DMS53 treated with DMSO at 0.1 percent for 48 hours (cell line): ENCODE measurements around the gene BABAM2.

Source experiments
- DNase-seq: peaks from one replicate; lab custom pipeline; 2025; ENCODE audit not compliant: unreplicated experiment; lab: John Stamatoyannopoulos, UW

BABAM2 gene

DNA sequence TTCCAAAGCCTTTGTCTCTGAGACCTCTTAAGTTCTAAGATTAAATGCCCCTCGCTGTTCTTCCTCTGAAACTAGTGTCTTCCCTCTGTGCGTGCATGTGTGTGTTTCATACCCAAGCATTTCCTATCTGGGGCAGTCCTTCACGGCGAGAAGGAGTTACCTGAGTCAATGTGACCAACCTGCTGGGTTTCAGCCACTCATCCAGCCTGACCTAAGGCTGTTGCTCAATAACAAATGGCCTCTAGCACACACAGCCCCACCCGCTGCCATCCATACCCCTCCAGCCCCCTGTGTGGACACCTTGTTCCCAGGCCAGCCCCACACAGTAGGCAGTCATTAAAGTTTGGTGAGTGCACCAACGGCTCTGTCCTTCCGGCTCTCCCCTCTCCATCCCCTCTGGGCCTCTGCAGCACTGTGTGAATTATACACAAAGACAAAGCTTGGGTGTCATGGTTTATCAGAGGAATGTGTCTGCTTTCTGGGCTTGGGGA, 448.3 kb downstream of the BABAM2 start:
- no peak for DNase-seq

DNA sequence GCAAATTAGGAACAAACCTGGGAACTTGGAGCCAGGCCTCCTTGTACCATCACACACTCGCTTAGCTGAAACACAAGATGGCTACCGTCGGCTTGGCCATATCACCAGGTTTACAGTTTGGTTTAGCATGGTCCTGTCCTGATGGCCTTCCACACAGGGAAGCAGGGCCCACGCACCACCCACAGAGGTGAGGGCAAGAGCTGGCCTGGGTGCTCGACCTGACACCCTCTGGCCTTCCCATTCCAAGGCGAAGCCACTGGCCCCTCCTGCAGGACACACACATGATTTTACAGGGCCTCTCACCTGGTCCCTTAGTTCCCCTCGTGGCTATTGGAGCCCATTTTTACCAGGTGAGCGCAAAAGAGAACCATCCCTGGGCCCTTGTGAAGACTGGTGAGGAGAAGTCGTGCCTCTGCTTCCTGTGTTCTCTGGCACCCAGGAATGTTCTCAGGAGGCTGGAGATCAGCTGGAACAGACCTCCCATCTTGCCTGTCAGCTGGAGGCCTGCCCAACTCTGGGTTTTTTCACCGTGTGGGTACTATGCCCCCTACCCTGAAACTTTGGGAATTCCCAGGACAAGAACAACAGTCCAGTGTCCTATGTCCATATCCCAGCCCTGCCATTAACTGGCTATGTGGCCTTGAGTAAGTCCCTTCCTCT, 449.1 kb downstream of the BABAM2 start:
- DNase-seq, result no peak

DNA sequence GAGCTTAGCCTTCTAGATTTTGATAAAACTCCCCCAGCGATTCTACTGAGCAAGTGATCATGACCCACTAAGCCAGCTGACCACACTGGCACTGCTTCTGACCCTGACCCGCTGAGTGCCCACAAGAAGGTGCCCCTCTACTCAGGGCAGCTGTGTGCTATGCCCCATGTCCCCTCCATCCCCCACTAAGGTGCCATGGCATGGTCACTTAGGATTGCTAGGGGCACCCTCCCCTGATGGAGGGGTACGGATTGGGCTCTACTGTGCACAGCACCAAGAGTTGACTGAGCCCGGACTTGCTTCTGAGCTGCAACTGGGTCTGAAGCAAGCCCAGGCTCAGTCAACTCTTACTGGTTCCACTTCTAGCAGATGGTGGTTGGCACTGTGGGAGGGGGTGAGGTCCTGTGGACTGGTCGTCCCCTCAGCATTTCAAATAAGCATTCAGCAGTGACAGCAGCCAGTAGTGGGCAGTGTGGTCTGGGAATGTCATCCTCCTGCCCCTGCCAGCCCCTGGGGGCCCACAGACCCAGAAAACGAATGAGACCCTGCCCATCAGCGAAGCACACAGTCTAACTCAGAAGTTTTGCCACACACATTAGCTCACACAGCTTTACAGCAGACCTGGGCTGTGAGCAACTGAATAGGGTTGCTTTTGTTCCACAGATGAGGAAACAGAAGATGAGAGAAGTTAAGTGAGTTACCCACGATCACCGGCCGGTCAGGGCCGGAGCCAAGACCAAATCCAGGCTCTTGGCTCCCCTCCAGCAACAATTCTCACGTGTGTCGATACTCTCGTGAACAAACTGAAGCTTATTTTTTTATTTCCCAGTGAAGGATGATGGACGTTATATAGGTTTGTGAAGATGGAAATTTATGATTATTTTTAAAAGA, 450.0 kb downstream of the BABAM2 start:
- DNase-seq, result no peak

DNA sequence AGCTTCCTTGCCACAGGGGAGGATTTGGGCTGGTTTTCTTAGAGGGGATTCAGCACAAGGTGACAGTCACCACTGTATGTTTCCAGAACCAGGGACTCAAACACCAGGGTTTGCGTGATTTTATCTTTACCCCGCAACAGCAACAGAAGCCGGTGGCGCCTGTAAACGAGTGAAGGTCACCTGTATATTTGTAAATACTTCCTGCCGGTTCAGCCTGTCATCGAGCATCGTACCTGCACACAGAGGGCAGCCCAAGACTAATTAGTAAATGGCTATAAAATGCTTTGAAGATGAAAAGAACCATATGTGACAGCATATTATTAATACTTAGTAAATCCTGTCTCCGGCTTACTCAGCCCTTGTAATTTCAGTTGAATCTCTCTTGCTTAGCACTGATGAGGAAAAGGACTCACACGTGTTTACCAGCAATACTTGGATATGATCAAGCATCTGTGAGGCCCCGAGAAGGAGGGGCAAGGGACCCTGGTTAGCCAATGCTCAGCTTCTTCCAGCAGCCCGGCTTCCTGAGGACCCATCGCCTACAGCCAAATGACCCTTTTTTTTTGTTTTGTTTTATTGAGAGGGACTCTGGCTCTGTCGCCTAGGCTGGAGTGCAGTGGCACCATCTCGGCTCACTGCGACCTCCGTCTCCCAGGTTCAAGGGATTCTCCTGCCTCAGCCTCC, 450.8 kb downstream of the BABAM2 start:
- no peak for DNase-seq

DNA sequence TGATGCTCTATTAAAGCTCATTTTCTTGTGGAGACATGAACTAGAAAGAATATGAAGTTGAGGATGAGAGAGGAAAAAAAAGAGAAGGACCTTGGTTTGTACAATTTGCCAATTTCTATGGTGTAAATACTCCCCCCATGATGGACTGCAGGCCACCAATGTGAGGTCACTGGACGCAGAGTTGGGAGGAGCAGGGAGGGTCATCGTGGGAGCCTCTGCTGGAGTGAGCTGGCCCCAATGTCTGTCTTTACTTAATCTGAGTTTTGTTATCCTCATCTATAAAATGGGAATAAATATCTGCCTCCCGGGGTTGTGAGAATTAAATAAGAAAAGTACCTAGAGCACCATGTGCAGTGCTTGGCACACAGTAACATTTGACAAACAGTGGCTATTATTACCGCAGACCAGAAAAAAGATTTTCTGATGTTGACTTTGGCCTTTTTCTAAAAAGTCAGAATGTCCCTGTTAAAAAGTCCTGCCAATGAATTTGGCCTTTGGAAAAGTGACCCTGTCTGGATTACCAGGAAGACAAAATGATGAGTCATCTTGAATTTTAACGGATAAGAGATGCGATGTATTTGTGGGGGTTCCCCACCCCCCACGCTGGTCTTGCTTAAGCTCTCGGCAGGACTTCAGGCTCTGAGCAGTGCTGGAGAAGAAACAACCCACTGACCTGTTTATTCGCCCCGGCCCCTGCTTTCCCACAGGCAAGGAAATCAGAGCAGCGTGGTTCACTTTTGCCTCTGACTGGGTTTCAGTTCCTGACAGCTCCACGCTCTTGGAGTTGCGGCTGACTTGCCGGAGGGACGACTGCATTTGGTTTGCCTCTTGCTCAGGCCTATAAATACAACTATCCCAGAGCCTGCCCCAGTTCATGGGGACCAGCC, 451.8 kb downstream of the BABAM2 start:
- no peak for DNase-seq

DNA sequence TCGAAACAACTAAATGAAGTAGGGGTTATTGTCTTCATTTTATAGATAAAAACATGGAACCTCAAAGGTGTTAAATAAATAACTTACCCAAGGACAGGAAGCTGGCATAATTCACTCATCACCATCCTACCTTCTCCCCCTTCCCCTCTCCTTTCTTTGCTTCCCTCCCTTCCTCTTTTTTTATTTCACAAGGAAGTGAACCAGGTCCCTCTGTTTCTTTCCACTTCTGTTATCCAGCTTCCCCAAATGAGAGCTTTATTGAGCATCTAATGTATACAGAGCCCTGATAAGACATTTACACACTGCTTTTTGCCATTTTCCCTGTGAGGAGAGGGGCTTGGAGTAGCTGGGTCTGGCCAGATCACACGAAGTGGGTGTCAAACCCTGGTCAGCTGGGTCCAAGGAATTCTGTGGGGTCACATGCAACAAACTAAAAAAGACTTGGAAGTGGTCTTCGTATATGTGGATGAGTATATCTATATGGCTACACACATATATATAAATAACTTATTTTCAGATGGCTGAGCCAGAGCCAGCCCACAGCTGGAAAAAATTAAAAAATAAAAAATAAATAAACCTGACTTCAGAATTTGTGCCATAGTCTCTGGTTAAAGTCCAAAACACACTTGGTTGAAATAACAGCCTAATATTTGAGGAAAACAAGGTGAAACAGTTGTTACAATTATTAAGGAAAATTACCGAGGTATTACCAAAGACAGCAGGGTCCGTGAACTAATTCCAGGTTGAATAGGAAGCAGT, 452.8 kb downstream of the BABAM2 start:
- no peak for DNase-seq

DNA sequence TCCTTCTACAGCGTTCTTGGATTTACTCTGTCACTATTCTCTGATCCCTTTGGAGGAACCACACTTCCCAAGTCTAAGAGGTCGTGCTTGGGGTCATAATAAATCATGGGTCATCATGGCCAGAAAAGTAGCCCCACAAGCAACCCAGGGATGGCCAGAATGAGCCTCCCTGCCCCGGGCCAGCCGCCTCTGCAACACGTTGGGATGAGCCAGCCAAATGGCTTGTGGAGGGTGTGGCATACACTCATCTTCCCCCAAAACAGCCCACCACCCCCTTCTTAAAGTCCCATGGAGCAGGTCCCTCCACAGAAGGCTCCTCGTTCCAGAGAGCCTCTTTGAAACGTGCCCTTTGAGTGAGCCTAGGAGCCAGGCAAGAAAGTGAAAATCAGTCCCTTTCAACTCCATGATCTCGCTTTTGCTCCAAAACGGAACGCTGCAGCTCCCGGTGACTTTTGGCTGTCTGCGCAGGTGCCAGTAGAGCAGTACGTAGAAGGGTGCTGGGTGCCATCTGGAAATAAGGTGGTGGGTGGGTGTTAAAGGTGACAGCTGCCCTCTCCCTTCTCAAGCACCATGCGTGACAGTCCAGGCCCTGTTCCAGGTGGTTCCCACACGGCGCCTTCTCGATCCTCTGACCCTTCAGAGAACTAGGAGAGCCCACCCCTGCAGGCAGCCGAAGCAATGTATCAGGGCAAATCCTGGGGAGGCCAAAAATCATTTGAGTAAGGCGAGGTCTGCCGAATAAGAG, 453.6 kb downstream of the BABAM2 start:
- no peak for DNase-seq

DNA sequence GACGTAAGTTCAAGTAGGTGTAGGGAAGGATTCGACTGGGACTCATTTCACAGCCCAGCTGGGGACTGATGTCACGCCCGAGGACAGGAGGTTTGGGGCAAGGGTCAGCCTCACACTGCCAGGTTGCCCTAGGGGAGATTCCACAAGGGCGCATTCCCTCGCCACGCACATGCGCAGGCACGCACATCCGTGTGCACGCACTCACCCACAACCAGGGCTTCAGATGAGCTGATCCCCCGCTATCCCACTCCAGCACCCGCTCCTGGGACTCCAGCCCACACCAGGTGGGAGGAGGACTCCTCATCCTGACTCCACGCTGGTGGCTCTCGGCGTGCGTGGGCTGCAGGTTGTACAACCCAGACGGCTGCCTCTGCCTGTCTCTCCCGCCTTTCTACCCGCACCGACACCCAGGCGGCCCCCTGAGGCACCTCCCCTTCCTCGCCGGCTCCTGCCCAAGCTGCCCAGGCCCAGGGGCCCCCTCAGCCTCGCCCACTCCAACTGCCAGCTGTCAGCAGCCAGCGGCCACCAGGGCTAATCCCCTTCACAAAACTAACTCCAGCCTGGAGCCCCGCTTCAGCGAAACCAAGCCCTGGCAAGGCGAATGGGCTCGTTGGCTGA, 454.3 kb downstream of the BABAM2 start:
- DNase-seq, result no peak

DNA sequence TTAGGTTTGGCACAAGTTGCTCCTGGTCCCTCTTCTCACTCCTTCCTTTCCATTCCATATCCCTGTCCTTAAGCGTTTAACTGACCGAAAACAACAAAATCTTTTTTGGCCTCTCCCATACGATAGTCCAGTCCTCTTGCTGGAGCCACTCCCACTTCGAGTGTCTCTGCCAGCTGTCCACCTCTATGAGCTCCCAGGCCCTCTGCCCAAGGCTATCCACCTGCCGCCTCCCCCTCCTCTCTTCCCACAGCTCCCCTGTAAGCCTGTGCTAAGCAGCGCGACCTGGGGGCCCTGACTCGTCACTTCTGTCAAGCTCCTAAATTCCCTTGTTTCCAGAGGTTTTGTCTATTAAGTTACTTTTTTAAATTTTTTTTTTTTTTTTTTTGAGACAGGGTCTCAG, 455.1 kb downstream of the BABAM2 start:
- DNase-seq, result no peak

DNA sequence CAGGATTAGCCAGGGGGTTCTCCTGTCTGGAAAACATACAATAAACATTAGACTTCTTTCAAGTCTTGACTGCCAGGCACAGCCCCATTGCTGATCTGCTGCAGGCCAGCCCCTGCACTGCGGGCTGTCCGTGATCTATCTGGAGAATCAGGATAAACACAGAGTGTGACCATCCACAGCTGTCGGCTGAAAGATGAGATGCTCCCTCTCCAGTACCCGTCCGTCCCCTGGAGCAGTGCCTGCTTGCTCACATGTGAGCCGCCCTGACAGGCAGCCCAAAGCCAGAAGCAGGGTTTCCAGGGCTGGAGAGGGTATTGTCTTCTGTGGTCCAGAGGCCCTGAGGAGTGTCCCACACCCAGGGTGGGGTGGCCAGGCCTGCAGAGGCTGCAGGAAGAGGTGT, 456.1 kb downstream of the BABAM2 start:
- no peak for DNase-seq

DNA sequence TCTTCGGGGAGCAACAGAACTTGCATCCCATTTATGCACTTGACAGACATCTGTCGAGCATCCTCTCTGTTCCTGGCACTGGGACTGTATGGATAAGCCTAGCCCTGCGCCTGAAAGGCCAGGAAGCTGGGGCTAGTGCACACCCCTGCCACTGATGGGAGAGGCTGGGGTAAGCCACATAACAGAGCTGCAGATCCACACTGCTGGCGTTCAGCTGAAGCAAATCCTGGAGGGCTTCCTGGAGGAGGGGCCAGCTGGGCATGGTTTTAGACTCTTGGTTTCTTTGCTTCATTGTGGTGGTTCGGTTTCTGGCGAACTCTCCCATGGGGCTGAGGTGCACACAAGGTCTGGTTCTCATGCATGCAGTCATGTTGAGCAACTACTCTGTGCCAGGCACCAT, 456.7 kb downstream of the BABAM2 start:
- DNase-seq, result no peak

DNA sequence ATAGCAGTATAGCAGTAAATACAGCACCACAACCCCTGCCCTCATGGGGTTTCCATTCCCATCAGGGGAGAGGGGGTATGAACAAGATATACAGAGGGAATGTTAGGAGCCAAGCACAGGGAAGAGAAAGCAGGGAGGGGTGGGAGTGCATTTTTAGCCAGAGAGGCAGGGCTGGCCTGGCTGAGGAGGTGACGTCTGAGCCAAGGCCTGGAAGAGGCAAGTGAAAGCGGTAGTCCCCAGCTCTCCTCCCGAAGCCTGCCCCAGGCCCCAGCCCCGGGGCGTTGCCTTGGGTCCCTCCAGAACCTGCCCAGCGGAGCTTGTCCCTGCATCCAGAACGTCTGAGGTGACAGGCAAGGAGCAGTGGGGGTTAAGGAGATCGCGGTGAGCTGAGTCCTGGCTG, 457.1 kb downstream of the BABAM2 start:
- no peak for DNase-seq

DNA sequence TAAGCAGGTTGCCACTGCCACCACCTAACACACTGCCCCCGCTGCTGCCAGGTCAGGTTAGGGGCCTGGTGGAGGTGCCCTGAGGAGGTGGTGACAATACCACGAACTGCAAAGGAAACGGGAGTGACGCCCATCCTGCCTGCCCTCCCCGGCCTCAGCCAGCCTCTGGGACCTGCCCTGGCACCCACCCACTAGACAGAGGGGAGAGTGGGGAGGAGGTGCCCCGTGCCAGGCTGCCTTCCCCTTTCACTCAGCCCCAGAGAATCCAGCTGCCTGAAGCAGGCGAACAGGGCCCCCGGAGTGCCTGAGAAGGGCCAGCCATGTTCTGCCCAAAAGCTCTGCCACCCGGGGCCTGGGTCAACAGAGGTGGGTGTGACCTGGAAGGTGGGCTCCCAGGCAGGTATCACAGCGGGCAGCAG, 457.6 kb downstream of the BABAM2 start:
- no peak for DNase-seq

DNA sequence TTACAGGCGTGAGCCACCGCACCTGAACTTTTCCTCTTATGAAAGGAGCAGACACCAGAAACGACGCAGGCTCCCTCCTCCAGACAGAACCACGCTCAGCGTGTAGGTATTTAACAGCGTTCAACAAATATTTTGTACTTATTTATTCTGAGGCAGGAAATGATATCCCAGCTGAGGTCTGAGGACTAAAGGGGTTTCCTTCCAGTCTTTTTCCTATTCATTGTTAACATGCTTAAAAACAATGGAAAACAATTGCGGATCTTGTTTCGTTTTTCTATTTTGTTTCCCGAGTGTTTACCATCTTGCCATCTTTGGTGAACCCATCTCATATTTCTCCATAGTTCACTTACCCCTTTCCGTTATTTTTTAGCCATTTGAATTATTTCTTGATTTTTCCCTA, 458.4 kb downstream of the BABAM2 start:
- no peak for DNase-seq

DNA sequence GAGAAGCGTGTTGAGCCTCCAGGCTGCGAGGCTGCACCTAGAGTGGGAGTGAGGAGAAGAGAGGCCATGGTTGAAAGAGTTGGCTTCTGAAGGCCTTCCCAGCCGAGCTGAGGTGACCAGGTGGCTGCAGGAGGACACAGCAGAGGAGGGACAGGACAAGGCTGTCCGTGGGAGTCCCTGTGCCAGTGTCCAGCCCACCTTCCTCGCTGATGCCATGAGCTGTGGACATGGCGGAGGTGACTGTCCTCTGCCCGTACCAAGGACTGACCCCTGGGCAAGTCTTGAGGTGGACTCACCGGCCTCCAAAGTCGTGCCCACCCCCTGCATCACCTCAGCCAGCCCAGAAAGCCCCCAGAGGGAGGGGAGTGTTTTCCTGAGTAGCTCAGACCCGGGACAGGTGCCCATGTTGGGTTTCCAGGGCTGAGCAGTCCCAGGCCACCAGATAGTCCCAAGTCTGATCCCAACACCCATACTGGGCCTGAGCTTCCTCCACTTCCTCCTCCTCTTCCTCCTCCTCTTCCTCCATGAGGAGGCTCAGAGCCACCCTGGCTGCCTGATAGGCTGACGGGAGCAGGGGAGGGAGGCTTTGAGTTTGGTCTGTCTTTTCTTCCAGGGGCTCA, 459.1 kb downstream of the BABAM2 start:
- DNase-seq, result no peak

DNA sequence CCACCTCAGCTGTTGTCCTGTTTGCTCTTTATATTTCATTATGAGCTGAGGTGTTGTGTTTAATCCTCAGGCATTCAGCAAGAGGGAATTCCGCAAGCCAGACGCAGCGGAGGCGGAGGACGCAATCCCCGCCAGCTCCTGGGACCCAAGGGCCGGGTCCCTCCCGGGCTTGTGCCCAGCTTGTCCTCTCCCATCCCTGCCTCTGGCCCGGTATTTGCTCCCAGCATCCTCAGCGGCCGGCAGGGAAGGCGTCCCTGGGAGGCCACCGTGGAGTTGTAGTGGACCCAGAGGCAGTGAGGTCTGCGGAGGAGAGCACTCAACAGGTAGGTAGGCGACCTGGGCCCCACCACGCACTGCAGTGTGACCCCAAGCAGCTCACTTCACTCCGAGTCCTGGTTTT, 459.7 kb downstream of the BABAM2 start:
- DNase-seq, result no peak

DNA sequence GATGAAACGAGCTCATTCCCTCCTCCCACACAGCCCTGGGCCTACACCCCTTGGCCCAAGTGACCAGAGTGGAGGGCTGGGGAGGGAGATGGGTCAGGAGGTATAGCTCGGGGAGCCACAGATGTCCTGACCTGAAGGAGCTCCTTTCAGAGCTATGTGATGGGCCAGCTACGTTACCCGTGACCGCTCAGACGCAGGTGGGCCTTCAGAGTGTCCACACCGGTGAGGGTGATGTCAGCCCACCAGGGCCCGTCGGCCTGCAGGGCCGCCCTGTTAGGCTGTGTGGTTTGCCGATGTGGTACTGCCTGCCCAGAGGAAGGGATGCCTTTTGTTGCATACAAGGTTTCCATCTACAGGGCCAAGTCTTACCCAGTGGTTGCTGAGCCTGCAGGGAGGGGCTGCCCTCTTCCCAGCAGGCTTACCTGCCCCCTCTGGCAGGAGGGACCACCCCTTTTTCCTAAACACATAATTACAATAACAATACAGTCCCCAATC, 460.3 kb downstream of the BABAM2 start:
- DNase-seq, result no peak

DNA sequence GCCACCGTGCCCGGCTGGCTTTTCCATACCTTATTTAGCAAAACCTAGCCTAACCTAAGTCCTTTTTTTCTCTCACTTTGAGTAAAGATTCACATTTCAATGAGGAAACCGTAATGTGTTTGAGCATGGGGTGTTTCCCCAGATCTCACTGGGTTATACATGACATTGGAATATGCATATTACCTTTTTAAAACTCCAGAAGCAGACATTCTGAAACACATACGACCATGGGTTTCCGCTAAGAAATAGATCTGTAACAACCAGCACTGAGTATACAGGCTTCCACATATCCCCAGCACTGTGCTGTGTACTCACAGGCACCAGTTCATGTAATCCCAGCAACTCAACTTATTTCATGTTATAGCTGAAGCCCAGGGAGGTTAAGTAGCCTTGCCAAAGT, 461.1 kb downstream of the BABAM2 start:
- DNase-seq, result no peak
